HG03469 (cell line): ENCODE data around the gene NUS1.
"Not testable (repeated sequence)": the region's sequence is repeated elsewhere in the genome, so short reads cannot be mapped to it uniquely, and the experiment has no call there.

ENCODE experiments used
- ATAC-seq: cut with Tn5 transposase; IDR thresholded peaks from one replicate; pipeline ENCODE4 v1.9.1; 2021; ENCODE audit warnings: mild to moderate bottlenecking, moderate library complexity, moderate number of reproducible peaks; ENCODE audit not compliant: unreplicated experiment

Gene NUS1

DNA sequence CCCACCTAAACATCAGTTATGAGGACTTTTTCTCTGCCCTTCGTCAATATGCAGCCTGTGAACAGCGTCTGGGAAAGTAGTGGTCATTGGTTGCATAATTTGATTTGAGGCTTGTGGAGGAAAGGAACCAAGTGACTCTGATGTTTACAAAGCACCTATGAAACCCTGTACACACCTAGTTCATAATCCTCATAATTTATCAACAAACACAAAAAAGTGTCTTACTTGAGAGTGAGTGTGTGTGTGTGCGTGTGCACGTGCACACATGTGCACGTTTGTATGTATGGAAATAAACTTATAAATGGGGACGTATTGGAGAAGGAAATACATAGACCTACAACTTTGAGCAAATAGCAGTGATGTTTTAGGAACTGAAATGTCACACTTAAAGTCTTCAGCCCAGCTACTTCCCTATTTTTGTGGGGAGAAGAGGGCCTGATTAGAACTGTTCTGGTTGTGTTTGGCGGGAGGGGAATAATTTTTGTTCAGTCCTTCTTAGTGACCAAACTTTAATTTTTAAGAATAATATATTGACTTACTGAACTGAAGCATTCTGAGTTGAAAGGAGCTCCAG, 31.8 kb downstream of the NUS1 start:
- ATAC-seq = not testable (repeated sequence)

GRCh38 chr6:117711369-117711768, 36.1 kb downstream of the NUS1 start:
- no peak for ATAC-seq

DNA sequence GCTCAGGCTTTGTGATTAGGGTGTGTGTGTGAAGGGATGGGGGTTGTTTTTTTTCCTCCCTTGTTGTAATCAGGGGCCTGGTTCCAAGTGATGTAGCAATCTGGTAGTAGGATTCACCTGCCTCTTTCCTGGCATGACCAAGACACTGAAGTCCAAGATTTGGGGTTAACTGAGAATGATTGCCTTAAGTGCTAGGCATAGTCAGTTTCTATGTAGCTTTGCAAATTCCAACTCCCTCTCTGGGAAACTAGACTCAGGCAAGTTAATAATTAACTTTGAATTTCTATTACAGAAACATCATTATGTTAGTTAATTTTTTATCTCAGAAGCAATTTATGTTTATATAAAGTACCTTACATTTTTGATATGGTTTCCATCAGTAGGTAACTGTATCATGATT, 43.6 kb downstream of the NUS1 start:
- ATAC-seq = no peak

- not testable (repeated sequence) for ATAC-seq
Measured at GRCh38 chr6:117721520-117721919, 46.3 kb downstream of the NUS1 start.

- ATAC-seq = no peak
Measured at GRCh38 chr6:117728626-117729025, 53.4 kb downstream of the NUS1 start.

DNA sequence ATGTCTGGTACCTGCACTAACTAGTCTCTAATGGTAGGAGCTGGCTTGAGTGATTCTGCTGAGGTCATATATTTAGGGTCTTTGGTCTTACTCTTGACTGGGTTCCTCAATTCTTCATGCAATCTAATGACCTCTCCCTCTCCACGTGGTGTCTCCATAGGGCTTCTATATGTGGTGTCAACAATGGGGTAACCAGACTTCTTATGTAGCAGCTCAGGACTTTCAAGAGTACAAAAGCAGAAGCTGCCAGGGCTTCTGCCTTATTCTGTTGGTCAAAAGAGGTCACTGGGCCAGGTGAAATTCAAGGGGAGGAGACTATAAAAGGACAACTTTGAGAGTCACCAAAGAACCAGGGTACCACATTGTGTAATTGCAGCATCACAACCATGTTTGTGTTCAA, 54.3 kb downstream of the NUS1 start:
- no peak for ATAC-seq

DNA sequence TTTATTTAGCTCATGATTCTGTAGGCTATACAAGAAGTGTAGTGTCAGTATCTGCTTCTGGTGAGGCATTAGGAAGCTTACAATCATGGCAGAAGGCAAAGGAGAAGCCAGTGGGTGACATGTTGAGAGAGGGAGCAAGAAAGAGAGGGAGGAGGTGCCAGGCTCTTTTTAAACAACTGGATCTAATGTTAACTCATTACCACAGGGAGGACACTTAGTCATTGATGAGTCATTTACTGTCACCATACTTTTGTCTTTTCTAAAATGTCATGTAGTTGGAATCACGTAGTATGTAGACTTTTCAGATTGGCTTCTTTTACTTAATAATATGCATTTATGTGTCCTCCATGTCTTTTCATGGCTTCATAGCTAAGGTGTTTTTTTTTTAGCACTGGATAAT, 58.1 kb downstream of the NUS1 start:
- ATAC-seq = no peak

DNA sequence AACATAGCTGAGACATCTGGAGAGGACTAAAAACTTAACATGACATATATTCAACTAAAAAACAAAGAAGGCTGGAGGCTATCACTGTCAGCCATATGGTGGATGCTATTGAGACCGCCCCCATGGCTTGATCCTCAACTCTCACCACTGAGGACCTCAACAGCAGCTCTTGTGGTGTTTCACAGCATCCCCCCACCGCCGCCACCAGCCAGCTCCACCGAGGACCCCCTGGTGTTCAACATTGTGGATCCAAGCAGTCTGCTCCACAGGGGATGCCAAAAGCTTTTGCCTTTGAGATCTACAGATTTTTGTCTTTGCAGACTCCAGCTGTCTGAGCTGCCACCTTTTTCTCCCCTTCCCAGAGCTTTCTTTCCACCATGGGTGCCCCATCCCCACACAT, 64.6 kb downstream of the NUS1 start:
- ATAC-seq = no peak

DNA sequence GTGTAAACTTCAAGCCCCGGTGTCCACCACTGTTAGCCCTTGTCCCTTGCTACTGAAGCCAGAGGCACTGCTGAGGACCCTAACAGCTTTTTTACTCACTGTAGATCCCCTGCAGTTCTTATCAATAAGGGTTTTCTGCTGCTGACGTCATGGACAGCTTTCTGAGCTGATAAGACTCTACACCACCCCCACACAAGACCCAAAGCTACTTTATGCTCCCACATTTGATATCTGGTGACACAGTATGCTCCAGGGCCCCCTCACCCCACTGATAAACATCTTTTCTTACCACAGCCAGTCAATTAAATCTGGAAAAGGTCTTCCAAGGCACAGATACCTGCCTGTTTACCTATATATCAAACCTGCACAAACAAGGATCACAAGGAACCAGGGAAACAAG, 65.3 kb downstream of the NUS1 start:
- no peak for ATAC-seq

DNA sequence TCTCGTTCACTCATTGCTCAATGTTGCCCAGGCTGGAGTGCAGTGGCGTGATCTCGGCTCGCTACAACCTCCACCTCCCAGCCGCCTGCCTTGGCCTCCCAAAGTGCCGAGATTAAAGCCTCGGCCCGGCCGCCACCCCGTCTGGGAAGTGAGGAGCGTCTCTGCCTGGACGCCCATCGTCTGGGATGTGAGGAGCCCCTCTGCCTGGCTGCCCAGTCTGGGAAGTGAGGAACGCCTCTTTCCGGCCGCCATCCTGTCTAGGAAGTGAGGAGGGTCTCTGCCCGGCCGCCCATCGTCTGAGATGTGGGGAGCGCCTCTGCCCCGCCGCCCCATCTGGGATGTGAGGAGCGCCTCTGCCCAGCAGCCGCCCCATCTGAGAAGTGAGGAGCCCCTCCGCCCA, 75.4 kb downstream of the NUS1 start:
- not testable (repeated sequence) for ATAC-seq
